ENCODE data around the gene PIGQ.

Gene PIGQ

GRCh38 chr16:568401-569258 lies 1.1 kb upstream of the PIGQ start:
- Histone ChIP-seq H3K4me1 (ENCODE audit: control insufficient read depth, insufficient read depth, low read length) (no peaks in the 10 kb centered on the region), H3K27me3 (ENCODE audit: control insufficient read depth, insufficient read depth, low read length) (no peaks in the 10 kb centered on the region), H3K36me3 (ENCODE audit: control insufficient read depth, insufficient read depth, low read length) (peaks cover 1% of the 10 kb centered on the region), H3K4me3 (ENCODE audit: low read depth, low read length) (peak overlapping the region; percentile 50), H3K9ac (ENCODE audit: low read depth, low read length) (no peak overlapping the region), H3K9me3 (ENCODE audit: control insufficient read depth, insufficient read depth, low read length) (no peaks in the 10 kb centered on the region)

- Histone ChIP-seq H3K9me3 (ENCODE audit: control insufficient read depth, insufficient read depth, low read length) (no peaks in the 10 kb centered on the region), H3K9ac (ENCODE audit: low read depth, low read length) (no peak overlapping the region)
Measured at GRCh38 chr16:572865-573650, 3.3 kb downstream of the PIGQ start.

GRCh38 chr16:574021-574760 lies 4.4 kb downstream of the PIGQ start:
- Histone ChIP-seq H3K9me3 (ENCODE audit: control insufficient read depth, insufficient read depth, low read length) (no peaks in the 10 kb centered on the region), H3K36me3 (ENCODE audit: control insufficient read depth, insufficient read depth, low read length) (peaks cover 18% of the 10 kb centered on the region), H3K4me1 (ENCODE audit: control insufficient read depth, insufficient read depth, low read length) (no peaks in the 10 kb centered on the region), H3K4me3 (ENCODE audit: low read depth, low read length) (no peak overlapping the region), H3K9ac (ENCODE audit: low read depth, low read length) (no peak overlapping the region), H3K27me3 (ENCODE audit: control insufficient read depth, insufficient read depth, low read length) (no peaks in the 10 kb centered on the region)

More at GRCh38 chr16:572865-573650, 3.3 kb downstream of the PIGQ start:
- no peaks in the 10 kb centered on the region for H3K4me1 ChIP-seq (ENCODE audit: control insufficient read depth, insufficient read depth, low read length)
- H3K27me3 ChIP-seq (ENCODE audit: control insufficient read depth, insufficient read depth, low read length) = no peaks in the 10 kb centered on the region
- H3K36me3 ChIP-seq (ENCODE audit: control insufficient read depth, insufficient read depth, low read length) = peaks cover 18% of the 10 kb centered on the region
- H3K4me3 ChIP-seq (ENCODE audit: low read depth, low read length) = no peak overlapping the region

- Histone ChIP-seq H3K36me3 (ENCODE audit: control insufficient read depth, insufficient read depth, low read length) (peaks cover 20% of the 10 kb centered on the region), H3K9me3 (ENCODE audit: control insufficient read depth, insufficient read depth, low read length) (no peaks in the 10 kb centered on the region), H3K27me3 (ENCODE audit: control insufficient read depth, insufficient read depth, low read length) (no peaks in the 10 kb centered on the region), H3K4me3 (ENCODE audit: low read depth, low read length) (no peak overlapping the region), H3K9ac (ENCODE audit: low read depth, low read length) (no peak overlapping the region), H3K4me1 (ENCODE audit: control insufficient read depth, insufficient read depth, low read length) (no peaks in the 10 kb centered on the region)
Measured at GRCh38 chr16:575354-576196, 5.8 kb downstream of the PIGQ start.

GRCh38 chr16:576197-576822 lies 6.5 kb downstream of the PIGQ start:
- H3K36me3 ChIP-seq (ENCODE audit: control insufficient read depth, insufficient read depth, low read length) = peaks cover 24% of the 10 kb centered on the region
- no peaks in the 10 kb centered on the region for H3K4me1 ChIP-seq (ENCODE audit: control insufficient read depth, insufficient read depth, low read length)
- no peaks in the 10 kb centered on the region for H3K27me3 ChIP-seq (ENCODE audit: control insufficient read depth, insufficient read depth, low read length)
- no peak overlapping the region for H3K4me3 ChIP-seq (ENCODE audit: low read depth, low read length)
- H3K9me3 ChIP-seq (ENCODE audit: control insufficient read depth, insufficient read depth, low read length) = no peaks in the 10 kb centered on the region
- H3K9ac ChIP-seq (ENCODE audit: low read depth, low read length) = no peak overlapping the region

- no peak overlapping the region for H3K9ac ChIP-seq (ENCODE audit: low read depth, low read length)
- peaks cover 24% of the 10 kb centered on the region for H3K36me3 ChIP-seq (ENCODE audit: control insufficient read depth, insufficient read depth, low read length)
- H3K4me3 ChIP-seq (ENCODE audit: low read depth, low read length) = no peak overlapping the region
- no peaks in the 10 kb centered on the region for H3K27me3 ChIP-seq (ENCODE audit: control insufficient read depth, insufficient read depth, low read length)
- no peaks in the 10 kb centered on the region for H3K9me3 ChIP-seq (ENCODE audit: control insufficient read depth, insufficient read depth, low read length)
- H3K4me1 ChIP-seq (ENCODE audit: control insufficient read depth, insufficient read depth, low read length) = no peaks in the 10 kb centered on the region
Measured at GRCh38 chr16:576823-577201, 7.0 kb downstream of the PIGQ start.

GRCh38 chr16:577796-578195 lies 8.0 kb downstream of the PIGQ start:
- Histone ChIP-seq H3K4me3 (ENCODE audit: low read depth, low read length) (no peak overlapping the region), H3K9ac (ENCODE audit: low read depth, low read length) (no peak overlapping the region), H3K36me3 (ENCODE audit: control insufficient read depth, insufficient read depth, low read length) (peaks cover 29% of the 10 kb centered on the region), H3K27me3 (ENCODE audit: control insufficient read depth, insufficient read depth, low read length) (no peaks in the 10 kb centered on the region), H3K4me1 (ENCODE audit: control insufficient read depth, insufficient read depth, low read length) (no peaks in the 10 kb centered on the region), H3K9me3 (ENCODE audit: control insufficient read depth, insufficient read depth, low read length) (no peaks in the 10 kb centered on the region)

- Histone ChIP-seq H3K9ac (ENCODE audit: low read depth, low read length) (no peak overlapping the region), H3K4me3 (ENCODE audit: low read depth, low read length) (peak overlapping the region; percentile 8), H3K36me3 (ENCODE audit: control insufficient read depth, insufficient read depth, low read length) (peaks cover 34% of the 10 kb centered on the region), H3K27me3 (ENCODE audit: control insufficient read depth, insufficient read depth, low read length) (no peaks in the 10 kb centered on the region), H3K9me3 (ENCODE audit: control insufficient read depth, insufficient read depth, low read length) (no peaks in the 10 kb centered on the region), H3K4me1 (ENCODE audit: control insufficient read depth, insufficient read depth, low read length) (no peaks in the 10 kb centered on the region)
Measured at GRCh38 chr16:578232-578869, 8.6 kb downstream of the PIGQ start.

- Histone ChIP-seq H3K9ac (ENCODE audit: low read depth, low read length) (no peak overlapping the region), H3K27me3 (ENCODE audit: control insufficient read depth, insufficient read depth, low read length) (no peaks in the 10 kb centered on the region), H3K4me3 (ENCODE audit: low read depth, low read length) (peak overlapping the region; percentile 50), H3K36me3 (ENCODE audit: control insufficient read depth, insufficient read depth, low read length) (peaks cover 31% of the 10 kb centered on the region), H3K4me1 (ENCODE audit: control insufficient read depth, insufficient read depth, low read length) (no peaks in the 10 kb centered on the region), H3K9me3 (ENCODE audit: control insufficient read depth, insufficient read depth, low read length) (no peaks in the 10 kb centered on the region)
Measured at GRCh38 chr16:578870-579405, 9.2 kb downstream of the PIGQ start.

GRCh38 chr16:580141-580945 lies 10.6 kb downstream of the PIGQ start:
- Histone ChIP-seq H3K9ac (ENCODE audit: low read depth, low read length) (no peak overlapping the region), H3K4me1 (ENCODE audit: control insufficient read depth, insufficient read depth, low read length) (no peaks in the 10 kb centered on the region), H3K4me3 (ENCODE audit: low read depth, low read length) (no peak overlapping the region), H3K27me3 (ENCODE audit: control insufficient read depth, insufficient read depth, low read length) (no peaks in the 10 kb centered on the region), H3K36me3 (ENCODE audit: control insufficient read depth, insufficient read depth, low read length) (peaks cover 20% of the 10 kb centered on the region), H3K9me3 (ENCODE audit: control insufficient read depth, insufficient read depth, low read length) (no peaks in the 10 kb centered on the region)

Data from iPS-15b (cell line).